GM13976 (cell line): ENCODE results near the gene HMGB2.
A peak's percentile ranks its signal among the peaks of the same experiment; 100 is the strongest.

Experiments
- DNase-seq: peaks from one replicate; pipeline ENCODE4 v3.0.0; 2012; ENCODE audit warnings: low spot score
- in situ Hi-C: fragments of 300-500 bp; cut with MboI; formaldehyde crosslinking; loops from one replicate; pipeline ENCODE4 v1.12.0; 2022; ENCODE audit warnings: low sequenced_read_pairs, mixed read lengths, inconsistent platforms; ENCODE audit not compliant: unreplicated experiment
- TF ChIP-seq, protein P1 (sequence below): IDR thresholded peaks from 2 replicates; pipeline ENCODE4 v1.5.1; 2012; ENCODE audit warnings: borderline replicate concordance, mild to moderate bottlenecking; ENCODE audit not compliant: insufficient read depth; ENCODE audit errors: extremely low read depth, missing control alignments, control extremely low read depth

HMGB2 gene

DNA sequence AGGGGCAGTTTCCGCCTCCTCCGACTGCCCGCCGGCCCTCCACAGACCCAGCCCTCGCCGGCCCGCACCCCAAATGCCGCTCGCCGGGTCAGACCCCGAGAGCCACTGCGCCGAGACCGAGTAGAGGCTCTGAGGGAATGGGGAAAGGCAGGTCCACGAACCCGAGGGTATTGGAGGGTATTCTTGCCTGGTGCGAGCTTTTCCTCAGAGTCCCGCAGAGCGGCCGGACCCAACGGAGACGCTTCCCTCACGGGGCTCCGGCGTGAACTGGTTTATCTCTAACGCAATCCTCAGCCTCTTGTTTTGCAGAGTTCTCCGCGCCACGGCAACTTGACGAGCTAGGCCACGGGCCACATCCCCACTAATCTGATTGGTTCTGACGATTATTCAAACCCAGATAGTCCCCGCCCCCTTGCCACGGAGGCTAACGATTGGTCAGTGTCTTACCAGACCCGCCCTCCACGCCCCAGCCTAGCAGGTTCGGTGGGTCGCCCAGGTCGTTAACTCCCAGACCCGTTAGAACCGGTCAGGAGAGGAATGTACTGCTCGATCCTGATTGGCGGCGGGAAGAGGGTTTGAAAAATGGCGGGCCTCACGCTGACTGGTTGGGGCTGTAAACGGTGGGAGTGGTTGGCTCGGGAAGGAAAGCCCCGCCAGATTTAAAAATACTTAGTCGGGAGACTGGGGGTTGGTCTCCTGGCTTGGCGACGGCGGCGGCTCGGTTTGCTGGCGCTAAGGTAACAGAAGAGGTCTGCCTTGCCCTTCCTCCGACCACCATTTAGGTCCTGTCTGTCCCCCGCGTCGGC, at the start of gene HMGB2:
Gene HMGB2, minus strand, starts transcription at position 274 of the 806 bp plus-strand sequence. CDS start 709 bp downstream, outside the sequence.
- in situ Hi-C loops: no loop called here
- TF ChIP-seq, protein P1, sequence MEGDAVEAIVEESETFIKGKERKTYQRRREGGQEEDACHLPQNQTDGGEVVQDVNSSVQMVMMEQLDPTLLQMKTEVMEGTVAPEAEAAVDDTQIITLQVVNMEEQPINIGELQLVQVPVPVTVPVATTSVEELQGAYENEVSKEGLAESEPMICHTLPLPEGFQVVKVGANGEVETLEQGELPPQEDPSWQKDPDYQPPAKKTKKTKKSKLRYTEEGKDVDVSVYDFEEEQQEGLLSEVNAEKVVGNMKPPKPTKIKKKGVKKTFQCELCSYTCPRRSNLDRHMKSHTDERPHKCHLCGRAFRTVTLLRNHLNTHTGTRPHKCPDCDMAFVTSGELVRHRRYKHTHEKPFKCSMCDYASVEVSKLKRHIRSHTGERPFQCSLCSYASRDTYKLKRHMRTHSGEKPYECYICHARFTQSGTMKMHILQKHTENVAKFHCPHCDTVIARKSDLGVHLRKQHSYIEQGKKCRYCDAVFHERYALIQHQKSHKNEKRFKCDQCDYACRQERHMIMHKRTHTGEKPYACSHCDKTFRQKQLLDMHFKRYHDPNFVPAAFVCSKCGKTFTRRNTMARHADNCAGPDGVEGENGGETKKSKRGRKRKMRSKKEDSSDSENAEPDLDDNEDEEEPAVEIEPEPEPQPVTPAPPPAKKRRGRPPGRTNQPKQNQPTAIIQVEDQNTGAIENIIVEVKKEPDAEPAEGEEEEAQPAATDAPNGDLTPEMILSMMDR: no peak
- DNase-seq: peak; percentile 98

- in situ Hi-C loops: no loop called here
- DNase-seq: no peak
- TF ChIP-seq, protein P1: no peak
Measured at GRCh38 chr4:173382349-173382748, 48.2 kb upstream of the HMGB2 start.

DNA sequence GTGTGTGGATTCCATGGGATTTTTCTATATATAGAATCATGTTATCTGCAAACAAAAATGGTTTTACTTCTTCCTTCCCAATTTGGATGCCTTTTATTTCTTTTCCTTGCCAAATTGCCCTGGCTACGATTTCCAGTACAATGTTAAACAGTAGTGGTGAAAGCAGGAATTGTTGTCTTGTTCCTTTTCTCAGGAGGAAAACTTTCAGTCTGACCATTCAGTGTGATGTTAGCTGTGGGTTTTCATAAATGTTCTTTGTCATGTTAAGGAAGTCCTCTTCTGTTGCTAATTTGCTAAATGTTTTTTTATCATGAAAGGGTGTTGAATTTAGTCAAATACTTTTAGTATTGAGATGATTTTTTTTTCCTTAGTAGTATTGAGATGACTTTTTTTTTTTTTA, 47.5 kb upstream of the HMGB2 start:
- TF ChIP-seq, protein P1: no peak
- in situ Hi-C loops: no loop called here
- no peak for DNase-seq

GRCh38 chr4:173380987-173381386, 46.8 kb upstream of the HMGB2 start:
- no peak for DNase-seq
- TF ChIP-seq, protein P1: no peak
- in situ Hi-C loops: no loop called here

- TF ChIP-seq, protein P1: no peak
- DNase-seq: no peak
- in situ Hi-C loops: no loop called here
Measured at GRCh38 chr4:173379929-173380328, 45.8 kb upstream of the HMGB2 start.

DNA sequence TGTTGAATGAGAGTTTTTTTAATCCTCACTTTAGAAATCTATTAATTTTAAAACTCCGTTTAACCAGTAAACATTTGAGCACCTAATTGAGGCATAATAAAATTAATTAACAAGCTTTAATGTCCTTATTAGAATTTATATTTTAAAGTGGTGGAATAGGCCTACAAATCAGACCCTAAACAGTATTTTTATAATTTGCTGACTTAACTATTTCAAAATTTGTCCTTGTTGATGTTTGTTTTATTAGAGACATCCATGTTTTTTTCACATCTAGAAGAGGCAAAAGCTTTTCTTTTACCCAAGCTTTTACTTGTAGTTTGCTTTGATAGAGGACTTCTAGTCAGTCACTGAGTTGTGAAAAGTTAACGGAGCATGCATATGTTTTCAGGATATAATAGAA, 40.4 kb upstream of the HMGB2 start:
- TF ChIP-seq, protein P1: no peak
- DNase-seq: no peak
- in situ Hi-C loops: no loop called here
